WTC11 (cell line): ENCODE results near the gene TMEM18. TPM values are rescaled to one million over a fixed set of nuclear protein-coding genes. Genes with fewer than 3 reads are reported as not detected.

ENCODE experiments used
- ATAC-seq: fragments of 200-7000 bp; cut with Tn5 transposase; 2 replicates; pipeline ENCODE4 v1.10.0; 2021; ENCODE audit warnings: mild to moderate bottlenecking, moderate library complexity
- CTCF ChIA-PET: fragments of 300-600 bp; sonication (Branson Sonifier 250); formaldehyde crosslinking; loops from one replicate; lab custom pipeline; 2021; ENCODE audit warnings: antibody characterized with exemption; lab: Charles Lee
- POLR2A ChIA-PET: fragments of 350-600 bp; sonication (Branson Sonifier 250); formaldehyde crosslinking; loops from one replicate; lab custom pipeline; 2021; ENCODE audit warnings: antibody characterized with exemption; lab: Charles Lee
- DNase-seq: peaks from one replicate; pipeline ENCODE4 v3.0.0; 2021; ENCODE audit warnings: low spot score
- H3K27ac Mint-ChIP-seq: 2 replicates; pipeline ENCODE4 v1.8.0; 2021; ENCODE audit warnings: mixed read lengths
- H3K27me3 Mint-ChIP-seq: 2 replicates; pipeline ENCODE4 v1.8.0; 2021; ENCODE audit warnings: low read depth, mild to moderate bottlenecking, moderate library complexity, mixed read lengths
- H3K36me3 Mint-ChIP-seq: 2 replicates; pipeline ENCODE4 v1.8.0; 2021; ENCODE audit warnings: mixed read lengths
- H3K4me1 Mint-ChIP-seq: 2 replicates; pipeline ENCODE4 v1.8.0; 2022; ENCODE audit warnings: mixed read lengths
- H3K4me3 Mint-ChIP-seq: 2 replicates; pipeline ENCODE4 v1.8.0; 2021; ENCODE audit warnings: mild to moderate bottlenecking, moderate library complexity, mixed read lengths
- H3K9me3 Mint-ChIP-seq: 2 replicates; pipeline ENCODE4 v1.8.0; 2021; ENCODE audit warnings: mixed read lengths
- ATF6 ChIP-seq: sonication (generic); formaldehyde crosslinking; IDR thresholded peaks from 2 replicates; pipeline ENCODE4 v1.8.1; 2023; ENCODE audit warnings: mild to moderate bottlenecking, missing genetic modification reagents
- CREB1 ChIP-seq: sonication (generic); formaldehyde crosslinking; IDR thresholded peaks from 2 replicates; pipeline ENCODE4 v1.8.0; 2023; ENCODE audit warnings: mild to moderate bottlenecking, missing genetic modification reagents
- FOXJ3 ChIP-seq: sonication (generic); formaldehyde crosslinking; IDR thresholded peaks from 2 replicates; pipeline ENCODE4 v1.9.0; 2021; ENCODE audit warnings: missing genetic modification reagents, mild to moderate bottlenecking, borderline replicate concordance
- GRHL2 ChIP-seq: fragments of 250-450 bp; sonication (Bioruptor Pico); IDR thresholded peaks from 2 replicates; pipeline ENCODE4 v1.8.0; 2022; ENCODE audit warnings: mild to moderate bottlenecking, moderate library complexity; ENCODE audit not compliant: insufficient replicate concordance, severe bottlenecking
- KAT7 ChIP-seq: sonication (generic); formaldehyde crosslinking; IDR thresholded peaks from 2 replicates; pipeline ENCODE4 v1.8.1; 2023; ENCODE audit warnings: missing genetic modification reagents, mild to moderate bottlenecking, borderline replicate concordance
- MLX ChIP-seq: sonication (generic); formaldehyde crosslinking; IDR thresholded peaks from 2 replicates; pipeline ENCODE4 v1.8.1; 2023; ENCODE audit warnings: mild to moderate bottlenecking, missing genetic modification reagents, moderate library complexity
- NFE2L1 ChIP-seq: sonication (generic); formaldehyde crosslinking; IDR thresholded peaks from 2 replicates; pipeline ENCODE4 v1.8.1; 2023; ENCODE audit warnings: missing genetic modification reagents
- PREB ChIP-seq: sonication (generic); formaldehyde crosslinking; IDR thresholded peaks from 2 replicates; pipeline ENCODE4 v1.8.1; 2022; ENCODE audit warnings: mild to moderate bottlenecking, missing genetic modification reagents, moderate library complexity, borderline replicate concordance
- PRRX2 ChIP-seq: fragments of 250-450 bp; sonication (Bioruptor Pico); IDR thresholded peaks from 2 replicates; pipeline ENCODE4 v1.8.0; 2021; ENCODE audit warnings: mild to moderate bottlenecking
- SOX15 ChIP-seq: fragments of 250-450 bp; sonication (Bioruptor Pico); IDR thresholded peaks from 2 replicates; pipeline ENCODE4 v1.9.0; 2021; ENCODE audit warnings: mild to moderate bottlenecking
- TEAD1 ChIP-seq: sonication (generic); formaldehyde crosslinking; IDR thresholded peaks from 2 replicates; pipeline ENCODE4 v1.8.0; 2022; ENCODE audit warnings: mild to moderate bottlenecking, missing genetic modification reagents
- USF2 ChIP-seq: sonication (generic); formaldehyde crosslinking; IDR thresholded peaks from 2 replicates; pipeline ENCODE4 v1.8.1; 2023; ENCODE audit warnings: mild to moderate bottlenecking, missing genetic modification reagents, moderate library complexity
- ZBTB43 ChIP-seq: sonication (generic); formaldehyde crosslinking; IDR thresholded peaks from 2 replicates; pipeline ENCODE4 v1.8.1; 2023; ENCODE audit warnings: mild to moderate bottlenecking, missing genetic modification reagents
- ZMAT4 ChIP-seq: fragments of 250-450 bp; sonication (Bioruptor Pico); IDR thresholded peaks from 2 replicates; pipeline ENCODE4 v1.9.0; 2021; ENCODE audit warnings: mild to moderate bottlenecking
- ZNF317 ChIP-seq: sonication (generic); formaldehyde crosslinking; IDR thresholded peaks from 2 replicates; pipeline ENCODE4 v1.8.1; 2023; ENCODE audit warnings: low read depth, mild to moderate bottlenecking, moderate library complexity, missing genetic modification reagents, borderline replicate concordance
- total RNA-seq: library from RNA; stranded (reverse); gene quantifications from 3 replicates; pipeline ENCODE4 v1.2.3, GENCODE V29; 2021

The TMEM18 gene
- total RNA-seq, 1 experiment from 2014 or later = 24.0 TPM

GRCh38 chr2:641164-641871 lies 35.9 kb downstream of the TMEM18 start:
- ChIA-PET POLR2A (no interaction called here), CTCF (no interaction called here)
- Mint-ChIP-seq H3K36me3 (peaks cover 4% of the 10 kb centered on the region), H3K4me1 (peaks cover 9% of the 10 kb centered on the region), H3K9me3 (peaks cover 6% of the 10 kb centered on the region), H3K27me3 (peaks cover 25% of the 10 kb centered on the region), H3K4me3 (no peak overlapping the region), H3K27ac (no peak overlapping the region)
- no peak for DNase-seq
- ATAC-seq = peak; percentile 40; the same call in 1 of the 2 replicates
- TF ChIP-seq ZBTB43 (CRISPR knock-in tag) = no peak
- peak; percentile 50; the same call in 1 of the 2 replicates for TF ChIP-seq USF2 (CRISPR knock-in tag)

- H3K9me3 Mint-ChIP-seq = peaks cover 6% of the 10 kb centered on the region
- H3K27ac Mint-ChIP-seq = no peak overlapping the region
- ChIA-PET CTCF (no interaction called here), POLR2A (no interaction called here)
- H3K4me1 Mint-ChIP-seq = peaks cover 9% of the 10 kb centered on the region
- ATAC-seq (no peak), DNase-seq (no peak)
- H3K27me3 Mint-ChIP-seq = peaks cover 29% of the 10 kb centered on the region
- no peak overlapping the region for H3K4me3 Mint-ChIP-seq
- TF ChIP-seq KAT7 (CRISPR knock-in tag) (no peak), TEAD1 (CRISPR knock-in tag) (no peak), ZNF317 (CRISPR knock-in tag) (no peak), CREB1 (CRISPR knock-in tag) (no peak), MLX (CRISPR knock-in tag) (no peak), PREB (CRISPR knock-in tag) (no peak), GRHL2 (no peak)
- H3K36me3 Mint-ChIP-seq = peaks cover 4% of the 10 kb centered on the region
These were observed 37.5 kb downstream of the TMEM18 start for GRCh38 chr2:639703-640102.

- no peak overlapping the region for H3K4me3 Mint-ChIP-seq
These were observed 39.4 kb downstream of the TMEM18 start for GRCh38 chr2:637804-638203.

More at GRCh38 chr2:637804-638203, 39.4 kb downstream of the TMEM18 start:
- ATAC-seq (no peak), DNase-seq (no peak)
- H3K4me1 Mint-ChIP-seq = peaks cover 9% of the 10 kb centered on the region
- CTCF ChIA-PET = interaction anchor here (0.8 kb wide), 1 partner anchor 109 kb away, joined by 3 read pairs; no protein-coding TSS in a partner anchor
- POLR2A ChIA-PET = no interaction called here
- peaks cover 3% of the 10 kb centered on the region; the same call in 1 of the 2 replicates for H3K9me3 Mint-ChIP-seq
- H3K27ac Mint-ChIP-seq = no peak overlapping the region
- peaks cover 27% of the 10 kb centered on the region for H3K27me3 Mint-ChIP-seq
- peaks cover 4% of the 10 kb centered on the region for H3K36me3 Mint-ChIP-seq
- TF ChIP-seq ZMAT4 (CRISPR knock-in tag) (no peak), ATF6 (CRISPR knock-in tag) (no peak), SOX15 (CRISPR knock-in tag) (no peak), NFE2L1 (CRISPR knock-in tag) (no peak), PRRX2 (CRISPR knock-in tag) (no peak), FOXJ3 (CRISPR knock-in tag) (no peak)
- TF ChIP-seq, all 79 proteins: peak for 0
